ENCODE results near the gene RNF144B. TPM values are rescaled to one million over a fixed set of nuclear protein-coding genes. Genes with fewer than 3 reads are reported as not detected.
"Not testable (repeated sequence)": the region's sequence is repeated elsewhere in the genome, so short reads cannot be mapped to it uniquely, and the experiment has no call there.

Gene RNF144B
- total RNA-seq, 2 experiments from 2014 or later: 2.1 to 2.9 TPM

GRCh38 chr6:18433059-18433458 lies 45.9 kb downstream of the RNF144B start:
- H3K4me1 Mint-ChIP-seq (ENCODE audit: low read depth): no peaks in the 10 kb centered on the region
- CTCF ChIA-PET: no interaction called here
- POLR2A ChIA-PET: no interaction called here
- no peaks in the 10 kb centered on the region for H3K9me3 Mint-ChIP-seq
- peaks cover 12% of the 10 kb centered on the region for H3K36me3 Mint-ChIP-seq
- no peak overlapping the region for H3K4me3 Mint-ChIP-seq
- intact Hi-C loops (cut with micrococcal nuclease): no loop called here
- no peak overlapping the region for H3K27ac Mint-ChIP-seq
- H3K27me3 Mint-ChIP-seq: no peaks in the 10 kb centered on the region
- DNase-seq: no peak

GRCh38 chr6:18436341-18436740 lies 49.2 kb downstream of the RNF144B start:
- H3K9me3 Mint-ChIP-seq: no peaks in the 10 kb centered on the region
- DNase-seq: no peak
- ChIA-PET POLR2A (no interaction called here), CTCF (no interaction called here)
- no peak overlapping the region for H3K27ac Mint-ChIP-seq
- H3K4me1 Mint-ChIP-seq (ENCODE audit: low read depth): peaks cover 5% of the 10 kb centered on the region
- H3K36me3 Mint-ChIP-seq: peaks cover 4% of the 10 kb centered on the region
- intact Hi-C loops (cut with micrococcal nuclease): no loop called here
- H3K27me3 Mint-ChIP-seq: no peaks in the 10 kb centered on the region
- no peak overlapping the region for H3K4me3 Mint-ChIP-seq

- intact Hi-C loops (cut with micrococcal nuclease): no loop called here
- POLR2A ChIA-PET: no interaction called here
- Mint-ChIP-seq H3K36me3 (no peaks in the 10 kb centered on the region), H3K27me3 (no peaks in the 10 kb centered on the region), H3K27ac (no peak overlapping the region), H3K4me3 (no peak overlapping the region), H3K4me1 (ENCODE audit: low read depth) (peaks cover 5% of the 10 kb centered on the region), H3K9me3 (no peaks in the 10 kb centered on the region)
- CTCF ChIA-PET: interaction anchor here (0.6 kb wide), 1 partner anchor 63 kb away, joined by 3 read pairs; no protein-coding TSS in a partner anchor
- DNase-seq: no peak
These were observed 52.4 kb downstream of the RNF144B start for GRCh38 chr6:18439581-18439980.

- intact Hi-C loops (cut with micrococcal nuclease): no loop called here
- Mint-ChIP-seq H3K4me3 (no peak overlapping the region), H3K27ac (no peak overlapping the region), H3K27me3 (no peaks in the 10 kb centered on the region), H3K4me1 (ENCODE audit: low read depth) (peaks cover 5% of the 10 kb centered on the region), H3K36me3 (no peaks in the 10 kb centered on the region), H3K9me3 (no peaks in the 10 kb centered on the region)
- ChIA-PET POLR2A (no interaction called here), CTCF (no interaction called here)
- DNase-seq: no peak
These were observed 54.3 kb downstream of the RNF144B start for GRCh38 chr6:18441251-18441979.

GRCh38 chr6:18444111-18444510 lies 57.0 kb downstream of the RNF144B start:
- Mint-ChIP-seq H3K4me1 (ENCODE audit: low read depth) (peaks cover 5% of the 10 kb centered on the region), H3K36me3 (no peaks in the 10 kb centered on the region), H3K9me3 (no peaks in the 10 kb centered on the region), H3K4me3 (no peak overlapping the region), H3K27me3 (no peaks in the 10 kb centered on the region), H3K27ac (no peak overlapping the region)
- ChIA-PET CTCF (no interaction called here), POLR2A (no interaction called here)
- no peak for DNase-seq
- intact Hi-C loops (cut with micrococcal nuclease): no loop called here

GRCh38 chr6:18445228-18445627 lies 58.1 kb downstream of the RNF144B start:
- Mint-ChIP-seq H3K4me3 (no peak overlapping the region), H3K27me3 (no peaks in the 10 kb centered on the region), H3K4me1 (ENCODE audit: low read depth) (no peaks in the 10 kb centered on the region), H3K36me3 (no peaks in the 10 kb centered on the region), H3K27ac (no peak overlapping the region), H3K9me3 (no peaks in the 10 kb centered on the region)
- intact Hi-C loops (cut with micrococcal nuclease): no loop called here
- DNase-seq: no peak
- ChIA-PET CTCF (interaction anchor here (1.0 kb wide), 1 partner anchor 122 kb away, joined by 3 read pairs; no protein-coding TSS in a partner anchor), POLR2A (no interaction called here)

- intact Hi-C loops (cut with micrococcal nuclease): no loop called here
- Mint-ChIP-seq H3K4me3 (no peak overlapping the region), H3K27ac (no peak overlapping the region), H3K9me3 (no peaks in the 10 kb centered on the region), H3K36me3 (no peaks in the 10 kb centered on the region), H3K27me3 (no peaks in the 10 kb centered on the region), H3K4me1 (ENCODE audit: low read depth) (no peaks in the 10 kb centered on the region)
- CTCF ChIA-PET: interaction anchor here (0.7 kb wide), 1 partner anchor 52 kb away, joined by 3 read pairs; no protein-coding TSS in a partner anchor
- POLR2A ChIA-PET: no interaction called here
- no peak for DNase-seq
These were observed 59.6 kb downstream of the RNF144B start for GRCh38 chr6:18446771-18447170.

- no peak overlapping the region for H3K27ac Mint-ChIP-seq
- H3K4me3 Mint-ChIP-seq: no peak overlapping the region
- intact Hi-C loops (cut with micrococcal nuclease): no loop called here
- no peaks in the 10 kb centered on the region for H3K36me3 Mint-ChIP-seq
- CTCF ChIA-PET: no interaction called here
- no peaks in the 10 kb centered on the region for H3K27me3 Mint-ChIP-seq
- H3K9me3 Mint-ChIP-seq: no peaks in the 10 kb centered on the region
- H3K4me1 Mint-ChIP-seq (ENCODE audit: low read depth): no peaks in the 10 kb centered on the region
- POLR2A ChIA-PET: no interaction called here
- no peak for DNase-seq
These were observed 60.4 kb downstream of the RNF144B start for GRCh38 chr6:18447552-18447951.

- H3K27me3 Mint-ChIP-seq: no peaks in the 10 kb centered on the region
- intact Hi-C loops (cut with micrococcal nuclease): no loop called here
- POLR2A ChIA-PET: no interaction called here
- H3K9me3 Mint-ChIP-seq: no peaks in the 10 kb centered on the region
- DNase-seq: no peak
- no peak overlapping the region for H3K4me3 Mint-ChIP-seq
- CTCF ChIA-PET: no interaction called here
- no peak overlapping the region for H3K27ac Mint-ChIP-seq
- no peaks in the 10 kb centered on the region for H3K36me3 Mint-ChIP-seq
- H3K4me1 Mint-ChIP-seq (ENCODE audit: low read depth): no peaks in the 10 kb centered on the region
These were observed 64.6 kb downstream of the RNF144B start for GRCh38 chr6:18451756-18452155.

GRCh38 chr6:18454446-18454845 lies 67.3 kb downstream of the RNF144B start:
- H3K4me1 Mint-ChIP-seq (ENCODE audit: low read depth): no peaks in the 10 kb centered on the region
- no peaks in the 10 kb centered on the region for H3K9me3 Mint-ChIP-seq
- no peak overlapping the region for H3K4me3 Mint-ChIP-seq
- H3K36me3 Mint-ChIP-seq: peaks cover 9% of the 10 kb centered on the region
- POLR2A ChIA-PET: no interaction called here
- no peaks in the 10 kb centered on the region for H3K27me3 Mint-ChIP-seq
- intact Hi-C loops (cut with micrococcal nuclease): no loop called here
- no peak for DNase-seq
- H3K27ac Mint-ChIP-seq: no peak overlapping the region
- CTCF ChIA-PET: interaction anchor here (1.5 kb wide), 1 partner anchor 49 kb away, joined by 3 read pairs; no protein-coding TSS in a partner anchor

- Mint-ChIP-seq H3K27me3 (no peaks in the 10 kb centered on the region), H3K4me1 (ENCODE audit: low read depth) (no peaks in the 10 kb centered on the region), H3K36me3 (peaks cover 19% of the 10 kb centered on the region), H3K9me3 (peaks cover 4% of the 10 kb centered on the region), H3K27ac (no peak overlapping the region), H3K4me3 (no peak overlapping the region)
- intact Hi-C loops (cut with micrococcal nuclease): no loop called here
- no peak for DNase-seq
- ChIA-PET POLR2A (no interaction called here), CTCF (no interaction called here)
These were observed 70.1 kb downstream of the RNF144B start for GRCh38 chr6:18457065-18457737.

- intact Hi-C loops (cut with micrococcal nuclease); DNase-seq; H3K4me3 Mint-ChIP-seq; H3K9me3 Mint-ChIP-seq; H3K27me3 Mint-ChIP-seq; H3K4me1 Mint-ChIP-seq (ENCODE audit: low read depth); H3K27ac Mint-ChIP-seq; POLR2A ChIA-PET; CTCF ChIA-PET: not testable (repeated sequence)
- H3K36me3 Mint-ChIP-seq: peaks cover 19% of the 10 kb centered on the region
These were observed 70.9 kb downstream of the RNF144B start for GRCh38 chr6:18458086-18458485.

GRCh38 chr6:18463429-18463828 lies 76.3 kb downstream of the RNF144B start:
- H3K4me3 Mint-ChIP-seq: no peak overlapping the region
- peaks cover 4% of the 10 kb centered on the region for H3K9me3 Mint-ChIP-seq
- ChIA-PET POLR2A (no interaction called here), CTCF (no interaction called here)
- no peaks in the 10 kb centered on the region for H3K4me1 Mint-ChIP-seq (ENCODE audit: low read depth)
- peaks cover 29% of the 10 kb centered on the region for H3K36me3 Mint-ChIP-seq
- intact Hi-C loops (cut with micrococcal nuclease): no loop called here
- H3K27ac Mint-ChIP-seq: no peak overlapping the region
- H3K27me3 Mint-ChIP-seq: no peaks in the 10 kb centered on the region
- DNase-seq: no peak
